GM18951 (cell line): ENCODE results near the gene LHPP.
"Not testable (repeated sequence)": the region's sequence is repeated elsewhere in the genome, so short reads cannot be mapped to it uniquely, and the experiment has no call there.

Experiments used
- POLR2A ChIP-seq: IDR thresholded peaks from 4 replicates; pipeline ENCODE4 v1.6.1; 2011; ENCODE audit warnings: mild to moderate bottlenecking; ENCODE audit not compliant: insufficient read length, insufficient read depth; ENCODE audit errors: extremely low read depth
- in situ Hi-C: fragments of 300-500 bp; cut with MboI; formaldehyde crosslinking; loops from one replicate; pipeline ENCODE4 v1.12.0; 2022; ENCODE audit warnings: low sequenced_read_pairs, mixed read lengths, inconsistent platforms; ENCODE audit not compliant: unreplicated experiment

LHPP gene

DNA sequence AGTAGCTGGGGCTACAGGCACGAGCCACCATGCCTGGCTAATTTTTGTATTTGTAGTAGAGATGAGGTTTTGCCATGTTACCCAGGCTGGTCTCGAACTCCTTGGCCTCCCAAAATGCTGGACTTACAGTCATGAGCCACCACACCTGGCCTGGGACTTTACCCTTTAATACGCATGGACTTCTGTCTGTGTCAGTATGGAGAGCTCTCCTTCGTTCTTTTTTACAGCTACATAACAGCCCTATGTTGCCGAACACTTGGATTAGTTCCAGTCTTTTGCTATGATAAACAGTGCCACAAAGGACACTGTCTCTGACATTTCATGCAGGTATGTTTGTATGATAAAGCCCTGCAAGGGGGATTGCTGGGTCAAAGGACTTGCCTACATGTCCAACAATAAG is 32.0 kb upstream of the LHPP start:
- in situ Hi-C loops, result no loop called here

DNA sequence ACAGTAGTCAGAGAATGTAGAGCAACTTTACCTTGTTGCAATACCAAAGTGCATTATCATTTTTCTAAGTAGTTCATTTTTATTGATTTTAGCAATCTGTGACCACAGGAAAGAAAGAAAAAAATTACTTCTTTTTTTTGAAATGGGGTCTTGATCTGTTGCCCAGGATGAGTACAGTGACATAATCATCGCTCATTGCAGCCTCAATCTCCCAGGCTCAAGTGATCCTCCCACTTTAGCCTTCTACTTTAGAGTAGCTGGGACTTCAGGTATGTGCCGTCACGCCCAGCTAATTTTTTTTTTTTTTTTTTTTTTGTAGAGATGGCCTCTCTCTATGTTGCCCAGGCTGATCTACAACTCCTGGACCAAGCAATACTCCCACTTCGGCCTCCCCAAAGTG is 31.5 kb upstream of the LHPP start:
- TF ChIP-seq POLR2A, result no peak
- in situ Hi-C loops, result no loop called here

More for the DNA sequence above, 32.0 kb upstream of the LHPP start:
- TF ChIP-seq POLR2A, result no peak

DNA sequence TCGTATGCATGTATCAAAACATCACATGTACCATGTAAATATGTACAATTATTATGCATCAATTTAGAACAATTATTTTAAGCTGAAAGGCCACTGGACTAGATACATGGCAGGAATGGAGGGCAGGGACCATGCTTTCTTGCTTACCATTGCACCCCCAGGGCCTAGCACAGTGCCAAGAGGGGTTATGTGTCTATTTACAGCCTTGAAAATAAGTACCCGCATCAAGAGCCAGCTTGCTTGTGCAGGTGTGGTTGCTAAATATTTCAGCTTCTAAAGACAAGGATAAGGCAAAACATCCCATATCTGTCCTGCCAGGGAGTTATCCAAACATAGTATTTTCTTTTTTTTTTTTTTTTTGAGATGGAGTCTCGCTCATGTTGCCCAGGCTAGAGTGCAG is 28.2 kb upstream of the LHPP start:
- in situ Hi-C loops, result no loop called here
- no peak for TF ChIP-seq POLR2A

DNA sequence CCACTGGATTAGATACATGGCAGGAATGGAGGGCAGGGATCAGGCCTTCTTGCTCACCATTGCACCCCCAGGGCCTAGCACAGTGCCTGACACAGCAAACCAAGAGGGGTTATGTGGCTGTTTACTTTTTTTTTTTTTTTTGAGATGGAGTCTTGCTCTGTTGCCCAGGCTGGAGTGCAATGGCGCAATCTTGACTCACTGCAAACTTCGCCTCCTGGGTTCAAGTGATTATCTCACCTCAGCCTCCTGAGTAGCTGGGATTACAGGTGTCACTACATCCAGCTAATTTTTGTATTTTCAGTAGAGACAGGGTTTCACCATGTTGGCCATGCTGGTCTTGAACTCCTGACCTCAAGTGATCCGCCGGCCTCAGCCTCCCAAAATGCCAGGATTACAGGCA is 25.9 kb upstream of the LHPP start:
- in situ Hi-C loops, result not testable (repeated sequence)

DNA sequence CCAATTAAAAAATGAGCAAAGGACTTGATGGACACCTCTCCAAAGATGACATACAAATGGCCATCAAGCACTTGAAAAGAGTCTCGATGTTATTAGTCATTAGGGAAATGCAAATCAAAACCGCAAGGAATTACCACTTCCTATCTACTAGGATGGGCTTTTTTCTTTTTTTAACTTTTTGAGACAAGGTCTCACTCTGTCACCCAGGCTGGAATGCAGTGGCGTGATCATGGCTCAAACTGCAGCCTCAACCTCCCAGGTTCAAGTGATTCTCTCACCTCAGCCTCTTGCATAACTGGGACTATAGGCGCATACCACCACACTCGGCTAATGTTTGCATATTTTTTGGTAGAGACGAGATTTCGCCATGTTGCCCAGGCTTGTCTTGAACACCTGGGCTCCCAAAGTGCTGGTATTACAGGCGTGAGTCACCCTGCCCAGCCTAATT is 25.4 kb upstream of the LHPP start:
- no peak for TF ChIP-seq POLR2A
- in situ Hi-C loops, result no loop called here

DNA sequence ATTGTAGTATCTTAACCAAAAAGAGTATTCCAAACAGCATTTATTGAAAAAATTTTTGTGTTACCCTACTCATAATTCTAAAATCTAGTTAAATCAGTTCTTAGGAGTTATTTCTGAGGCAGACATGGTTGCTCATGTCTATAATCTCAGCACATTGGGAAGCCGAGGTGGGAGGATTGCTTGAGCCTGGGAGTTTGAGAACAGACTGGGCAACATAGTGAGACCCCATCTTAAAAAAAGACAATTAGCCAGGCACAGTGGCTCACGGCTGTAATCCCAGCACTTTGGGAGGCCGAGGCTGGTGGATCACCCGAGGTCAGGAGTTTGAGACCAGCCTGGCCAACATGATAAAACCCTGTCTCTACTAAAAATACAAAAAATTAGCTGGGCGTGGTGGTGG is 19.9 kb upstream of the LHPP start:
- in situ Hi-C loops, result not testable (repeated sequence)

DNA sequence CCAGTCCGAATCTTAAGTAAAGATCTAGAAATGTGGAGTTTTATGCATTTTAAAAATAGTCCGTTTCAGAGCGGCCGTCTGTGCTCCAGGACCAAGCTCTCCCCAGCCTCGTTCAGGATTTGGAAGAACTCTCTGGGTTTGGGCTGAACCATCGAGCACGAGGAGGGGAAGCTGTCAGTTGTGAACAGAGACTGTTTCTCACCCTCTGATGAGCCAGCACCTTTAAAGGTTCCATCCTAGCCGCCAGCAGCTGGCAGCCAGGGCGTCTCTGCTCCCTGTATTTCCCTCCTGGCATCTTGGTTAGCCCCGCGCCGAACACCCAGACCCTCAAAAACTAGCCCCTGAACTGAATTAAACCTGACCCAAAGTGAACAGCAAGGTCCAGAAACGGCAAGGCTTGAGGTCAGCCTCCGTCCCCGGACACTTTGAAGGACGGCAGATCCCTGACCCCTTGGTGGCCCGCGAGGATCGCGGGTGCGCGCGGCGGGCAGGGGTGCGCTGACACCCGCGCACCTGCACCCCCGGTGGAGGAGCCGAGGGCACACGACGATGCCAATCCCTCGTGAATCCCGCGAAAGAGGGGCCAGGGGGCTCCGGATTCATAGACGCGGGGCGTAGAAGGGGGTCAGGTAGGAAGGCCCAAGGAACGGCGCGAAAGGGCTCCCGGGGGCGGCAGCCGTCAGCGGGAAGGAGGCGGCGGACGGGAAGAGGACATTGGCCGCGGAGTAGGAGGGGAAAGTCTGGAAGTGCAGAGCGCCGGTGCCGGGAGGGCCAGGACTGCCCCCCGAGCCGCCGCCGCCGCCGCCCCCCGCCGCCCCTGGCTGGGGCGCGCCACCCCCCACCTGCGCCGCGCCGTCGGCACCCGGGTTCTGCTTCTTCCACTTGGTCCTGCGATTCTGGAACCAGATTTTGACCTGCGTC is 14.5 kb upstream of the LHPP start:
- TF ChIP-seq POLR2A, result no peak
- in situ Hi-C loops, result no loop called here

DNA sequence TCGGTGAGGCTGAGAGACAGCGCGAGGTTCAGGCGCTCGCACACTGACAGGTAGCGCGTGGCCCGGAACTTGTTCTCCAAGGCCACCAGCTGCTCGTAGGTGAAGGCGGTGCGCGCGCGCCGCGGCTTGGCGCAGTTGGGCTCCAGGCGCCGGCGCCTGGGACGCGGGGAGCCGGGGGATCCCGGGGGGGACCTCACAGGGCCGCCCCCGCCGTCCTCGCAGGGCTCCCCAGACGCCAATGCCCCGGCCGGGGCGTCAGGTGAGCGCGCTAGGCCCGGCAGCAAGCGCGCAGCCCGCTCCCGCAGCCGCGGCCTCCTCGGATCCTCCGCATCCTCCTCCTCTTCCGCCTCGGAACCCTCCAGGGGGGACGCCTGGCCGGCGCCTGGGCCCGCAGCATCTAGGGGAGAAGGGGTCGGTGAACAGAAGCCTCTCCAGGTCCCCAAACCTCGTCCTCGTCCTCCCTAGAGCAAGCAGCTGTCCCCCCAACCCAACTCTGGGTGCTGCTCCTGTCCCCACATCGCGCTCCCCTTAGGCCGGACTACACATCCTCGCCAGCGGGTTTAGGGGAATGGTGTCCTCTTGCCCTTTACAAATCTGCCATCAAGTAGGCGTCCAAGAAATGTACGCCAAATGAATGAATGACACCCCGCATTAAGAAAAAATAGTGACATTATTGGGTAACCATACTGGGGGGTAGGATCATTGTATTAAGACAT is 13.7 kb upstream of the LHPP start:
- TF ChIP-seq POLR2A, result no peak
- in situ Hi-C loops, result no loop called here

DNA sequence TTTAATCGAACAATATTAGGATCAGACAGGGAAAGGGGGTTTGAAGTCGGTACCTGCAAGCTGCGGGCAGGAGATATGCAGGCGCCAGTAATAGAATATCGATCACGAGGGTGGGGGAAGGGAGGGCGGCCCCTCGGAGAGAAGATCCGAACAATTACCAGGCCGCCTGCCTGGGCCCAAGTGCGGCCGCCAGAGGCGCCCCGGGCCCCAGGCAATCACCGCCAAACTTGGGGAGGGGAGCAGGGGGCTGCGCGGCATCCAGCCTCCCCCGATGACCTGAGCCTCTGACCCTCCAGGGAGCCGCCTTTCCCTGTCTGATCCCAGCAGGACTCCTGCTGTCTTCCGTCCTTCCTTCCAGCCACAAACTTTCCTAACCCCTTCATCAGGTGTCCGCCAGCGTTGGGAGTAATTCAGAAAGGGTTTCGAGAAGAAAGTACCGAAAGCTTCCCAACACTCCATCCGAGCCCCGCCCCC is 12.9 kb upstream of the LHPP start:
- TF ChIP-seq POLR2A, result no peak
- in situ Hi-C loops, result no loop called here

DNA sequence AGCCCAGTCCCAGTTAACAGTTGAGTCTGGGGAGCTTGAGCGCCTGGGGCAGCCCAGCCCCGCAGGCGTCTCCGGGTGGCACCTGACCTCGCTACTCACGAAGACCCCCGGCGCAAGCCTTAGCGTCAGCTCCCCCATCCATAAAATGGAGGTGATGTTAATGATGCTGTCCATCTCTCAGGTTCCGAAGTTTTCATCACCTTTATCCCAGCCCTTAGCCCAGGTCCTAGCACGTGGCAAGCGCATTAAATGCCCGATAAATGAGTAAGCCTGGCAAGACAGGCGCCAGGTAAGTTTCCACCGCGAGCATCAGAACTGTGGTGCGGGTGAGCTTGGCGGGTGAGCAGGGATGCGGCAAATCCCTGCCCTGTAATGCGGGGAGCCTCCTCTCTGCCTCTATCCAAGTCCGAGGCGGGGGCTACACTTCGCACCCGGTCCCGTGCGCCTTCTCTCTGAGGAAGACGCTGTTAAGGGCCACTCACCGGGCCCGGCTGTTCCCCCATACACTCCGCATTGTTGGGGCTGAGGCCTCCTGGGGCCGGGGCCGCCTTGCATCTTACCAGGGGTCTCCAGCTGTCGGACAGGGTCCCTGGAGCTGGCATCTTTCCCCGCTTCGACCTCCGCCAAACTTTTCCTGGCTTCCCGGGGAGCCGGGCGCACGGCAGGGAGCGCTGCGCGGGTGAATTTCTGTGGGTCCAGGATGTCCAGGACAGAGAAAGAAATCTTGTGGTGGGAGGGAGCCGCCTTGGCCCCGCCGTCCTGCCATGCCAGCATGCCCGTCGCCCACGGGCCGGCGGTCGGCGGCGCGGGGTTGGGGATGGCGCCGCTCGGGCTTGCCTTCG is 12.2 kb upstream of the LHPP start:
- no peak for TF ChIP-seq POLR2A
- in situ Hi-C loops, result no loop called here

DNA sequence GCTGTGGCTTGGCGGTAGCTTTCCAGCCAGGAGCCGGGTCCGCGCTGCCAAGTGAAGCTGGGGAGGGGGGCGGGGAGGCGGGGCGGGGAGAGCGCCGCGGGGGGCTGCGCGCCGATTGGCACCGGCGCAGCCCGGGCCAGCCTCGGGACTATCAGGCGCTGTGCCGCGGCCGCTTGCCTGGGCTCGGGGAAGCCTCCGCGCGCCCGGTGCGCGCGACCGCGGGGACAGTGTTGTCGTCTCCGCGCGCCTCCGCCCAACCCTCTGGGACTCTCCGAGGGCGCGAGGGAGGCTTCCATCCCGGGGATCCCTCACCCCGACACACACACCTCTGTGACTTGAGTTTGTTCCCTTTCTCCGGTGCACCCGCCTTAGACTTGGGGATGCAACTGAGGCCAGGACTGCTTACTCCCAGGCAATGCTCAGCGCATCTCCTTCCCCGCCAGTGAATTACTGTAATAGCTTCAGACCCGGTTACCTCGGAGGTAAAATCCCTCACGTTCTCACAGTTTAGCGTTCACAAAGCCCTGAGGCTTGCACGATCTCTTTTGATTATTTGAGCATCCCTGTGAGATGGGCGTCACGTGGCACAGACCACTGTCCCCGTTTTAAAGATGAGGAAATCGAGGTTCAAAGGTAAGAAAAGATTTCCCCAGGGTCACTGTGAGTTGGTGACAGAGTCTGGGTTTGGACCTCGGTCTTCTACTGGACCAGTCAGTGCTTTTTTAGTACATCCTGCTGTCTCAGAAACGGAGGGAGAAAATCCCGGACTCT is 11.4 kb upstream of the LHPP start, which contains the start of gene NKX1-2:
Gene NKX1-2, minus strand, starts transcription at position 24 of the 771 bp plus-strand sequence. CDS start 92 bp downstream, outside the sequence.
- in situ Hi-C loops, result no loop called here
- TF ChIP-seq POLR2A, result no peak

DNA sequence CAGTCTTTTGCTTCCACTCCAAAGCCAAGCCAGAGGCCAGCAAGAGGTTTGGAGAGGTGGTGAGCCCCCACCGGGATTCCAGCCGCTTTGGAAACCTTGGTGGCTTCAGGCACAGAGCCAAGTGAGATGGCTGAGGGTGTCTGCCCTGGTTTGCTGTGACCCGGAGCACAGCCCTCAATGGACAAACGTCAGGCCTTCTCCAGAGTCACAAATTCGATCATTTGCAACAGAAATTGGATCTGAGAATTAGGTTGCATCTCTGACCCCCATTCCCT is 10.9 kb upstream of the LHPP start:
- in situ Hi-C loops, result no loop called here
- no peak for TF ChIP-seq POLR2A

DNA sequence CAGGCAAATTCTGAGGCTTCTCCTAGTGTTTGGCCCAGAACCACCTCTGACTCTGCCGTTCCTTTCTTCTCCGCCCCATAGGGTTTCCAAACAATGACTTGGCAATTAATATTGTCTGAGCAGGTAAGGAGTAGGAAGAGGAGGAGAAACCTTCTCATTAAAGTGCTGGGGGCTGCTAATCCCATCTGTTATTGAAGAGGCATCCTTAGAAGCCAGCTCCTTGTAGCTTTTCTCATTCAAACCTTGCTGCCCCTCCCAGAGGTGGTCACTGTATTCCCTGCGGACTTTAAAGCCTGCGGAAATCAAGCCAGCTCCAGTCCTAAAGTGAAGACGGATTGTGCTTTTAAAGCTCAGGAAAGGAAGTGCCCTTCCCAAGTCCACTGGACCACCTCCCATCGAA is 10.3 kb upstream of the LHPP start:
- in situ Hi-C loops, result no loop called here
- no peak for TF ChIP-seq POLR2A
